H1 (cell line): ENCODE data around the gene MDM1. TPM values are rescaled to one million over a fixed set of nuclear protein-coding genes. Genes with fewer than 3 reads are reported as not detected.

Source experiments
- BACH1 ChIP-seq: IDR thresholded peaks from 2 replicates; pipeline ENCODE4 v1.6.1; 2012; ENCODE audit warnings: low read length, improper control_type of control experiment
- BRCA1 ChIP-seq: IDR thresholded peaks from 2 replicates; pipeline ENCODE4 v1.6.1; 2012; ENCODE audit warnings: low read depth, low read length, improper control_type of control experiment
- CTCF ChIP-seq, 3 experiments: IDR thresholded peaks; 1 replicate in 2 of 3; 2 replicates in 1 of 3; pipeline versions ENCODE4 v1.5.1 to v1.6.1; 2011; ENCODE audit warnings: low read length in 3 of 3, mild to moderate bottlenecking in 3 of 3, inconsistent platforms in 2 of 3, low read depth in 1 of 3, moderate library complexity in 1 of 3; ENCODE audit not compliant: insufficient read depth in 1 of 3; ENCODE audit errors: control extremely low read depth in 1 of 3
- FOSL1 ChIP-seq: IDR thresholded peaks from 2 replicates; pipeline ENCODE4 v1.6.1; 2011; ENCODE audit warnings: mild to moderate bottlenecking, low read depth, low read length, moderate library complexity; ENCODE audit not compliant: insufficient read depth
- JUND ChIP-seq: IDR thresholded peaks from 2 replicates; pipeline ENCODE4 v1.6.1; 2011; ENCODE audit warnings: mild to moderate bottlenecking, improper control_type of control experiment, low read length
- MAFK ChIP-seq: IDR thresholded peaks from 2 replicates; pipeline ENCODE4 v1.6.1; 2012; ENCODE audit warnings: low read depth, mild to moderate bottlenecking, improper control_type of control experiment, low read length
- TCF12 ChIP-seq: IDR thresholded peaks from 2 replicates; pipeline ENCODE4 v1.6.1; 2011; ENCODE audit warnings: low read depth, mild to moderate bottlenecking, low read length
- ZNF274 ChIP-seq: IDR thresholded peaks from 2 replicates; pipeline ENCODE4 v1.7.0; 2012; ENCODE audit warnings: low read length, borderline replicate concordance; ENCODE audit errors: extremely low read depth
- polyA plus RNA-seq, 7 experiments: library from polyadenylated mRNA; depleted of rRNA in 3 of 7; stranded (reverse) in 5 of 7; unstranded in 2 of 7; fragments of >200 nt in 5 of 7; fragments of 200-250 nt in 2 of 7; gene quantifications; 1 replicate in 5 of 7; 2 replicates in 1 of 7; 4 replicates in 1 of 7; pipeline versions ENCODE4 v1.2.1 to v1.2.3, GENCODE V29; 2011 to 2013; ENCODE audit warnings: missing spikeins in 2 of 7, mixed read lengths in 2 of 7
- total RNA-seq: library from RNA; stranded (reverse); fragmentation: NEBNext Ultra II Directional; extraction: Animal tissue kit (Norgen Biotek cat#: 25700); gene quantifications from 2 replicates; pipeline ENCODE4 v1.2.1, GENCODE V29; 2021

The MDM1 gene
- total and polyA plus RNA-seq, 2 of the 8 experiments (the other 6 are each of a cell fraction or from before 2014, with no cell fraction given) = 3.1 to 10.7 TPM

GRCh38 chr12:68291396-68292036 is 40.6 kb downstream of the MDM1 start (continued):
- no peak for TF ChIP-seq JUND
- no peak for TF ChIP-seq TCF12
- no peak for TF ChIP-seq MAFK
- no peak for TF ChIP-seq BRCA1
- TF ChIP-seq FOSL1 = no peak
- TF ChIP-seq CTCF (IDR thresholded peaks at IDR 0.05; ENCODE audit: control extremely low read depth in 1 of 3, insufficient read depth in 1 of 3, low read depth in 1 of 3, low read length in 3 of 3) = no peak
- no peak for TF ChIP-seq ZNF274
- TF ChIP-seq BACH1 = no peak
- TF ChIP-seq, all 59 proteins: peak for 0
